SKM-1 treated with dmso at 0.1 percent for 144 hours (cell line): ENCODE data around the gene ASPHD1.

Experiments
- DNase-seq: peaks from one replicate; lab custom pipeline; 2025; ENCODE audit not compliant: unreplicated experiment; lab: John Stamatoyannopoulos, UW

Gene ASPHD1

GRCh38 chr16:29940656-29941055, 40.4 kb downstream of the ASPHD1 start:
- no peak for DNase-seq

- no peak for DNase-seq
These were observed 43.8 kb downstream of the ASPHD1 start for GRCh38 chr16:29943846-29944799.

GRCh38 chr16:29947897-29948296, 47.6 kb downstream of the ASPHD1 start:
- no peak for DNase-seq

GRCh38 chr16:29950806-29951461, 50.6 kb downstream of the ASPHD1 start:
- DNase-seq: no peak

GRCh38 chr16:29951625-29952365, 51.5 kb downstream of the ASPHD1 start:
- DNase-seq: no peak
